HepG2 (cell line): ENCODE measurements around the gene VAMP5.

ENCODE experiments used
- ARNT ChIP-seq: fragments of 450-650 bp; IDR thresholded peaks from 2 replicates; pipeline ENCODE4 v1.6.1; 2017
- CBFB ChIP-seq: sonication (generic); formaldehyde crosslinking; IDR thresholded peaks from 2 replicates; pipeline ENCODE4 v1.4.0; 2020; ENCODE audit warnings: missing genetic modification reagents
- CBX2 ChIP-seq, 2 experiments: fragments of 200-600 bp in 1 of 2; sonication (generic); formaldehyde crosslinking in 1 of 2; IDR thresholded peaks; 2 replicates each; pipeline versions ENCODE4 v1.7.0 to v1.8.1; 2018 to 2022; ENCODE audit warnings: low read depth in 2 of 2, low read length in 1 of 2, mild to moderate bottlenecking in 1 of 2, missing genetic modification reagents in 1 of 2
- EP300 ChIP-seq, 3 experiments: sonication (generic) in 1 of 3; formaldehyde crosslinking in 1 of 3; IDR thresholded peaks; 2 replicates each; pipeline versions ENCODE4 v1.5.1 to v1.6.1; 2011 to 2020; ENCODE audit warnings: low read depth in 2 of 3, low read length in 2 of 3, borderline replicate concordance in 1 of 3, improper control_type of control experiment in 1 of 3, mild to moderate bottlenecking in 1 of 3, missing genetic modification reagents in 1 of 3, moderate library complexity in 1 of 3
- FOSL1 ChIP-seq: sonication (generic); formaldehyde crosslinking; IDR thresholded peaks from 2 replicates; pipeline ENCODE4 v1.9.0; 2021; ENCODE audit warnings: missing genetic modification reagents, borderline replicate concordance
- PHF8 ChIP-seq: sonication (generic); formaldehyde crosslinking; IDR thresholded peaks from 2 replicates; pipeline ENCODE4 v1.5.0; 2020; ENCODE audit warnings: missing genetic modification reagents
- POGZ ChIP-seq: sonication (generic); formaldehyde crosslinking; IDR thresholded peaks from 2 replicates; pipeline ENCODE4 v1.4.0; 2020; ENCODE audit warnings: mild to moderate bottlenecking, missing genetic modification reagents
- SAFB2 ChIP-seq: sonication (generic); formaldehyde crosslinking; IDR thresholded peaks from 2 replicates; pipeline ENCODE4 v1.5.1; 2020; ENCODE audit warnings: missing genetic modification reagents, low read depth, mild to moderate bottlenecking, borderline replicate concordance
- WIZ ChIP-seq: sonication (generic); formaldehyde crosslinking; IDR thresholded peaks from 2 replicates; pipeline ENCODE4 v1.5.1; 2020; ENCODE audit warnings: mild to moderate bottlenecking, missing genetic modification reagents
- ZFP36 ChIP-seq: fragments of 150-350 bp; IDR thresholded peaks from 2 replicates; pipeline ENCODE4 v1.6.1; 2018; ENCODE audit warnings: borderline replicate concordance, low read length, low read depth; ENCODE audit not compliant: partially characterized antibody
- TF ChIP-seq, protein P1 (sequence below): sonication (generic); formaldehyde crosslinking; IDR thresholded peaks from 2 replicates; pipeline ENCODE4 v1.5.0; 2020; ENCODE audit warnings: mild to moderate bottlenecking, missing genetic modification reagents, moderate library complexity
- TF ChIP-seq, protein P2 (sequence below): sonication (generic); formaldehyde crosslinking; IDR thresholded peaks from 2 replicates; pipeline ENCODE4 v1.8.1; 2023; ENCODE audit warnings: mild to moderate bottlenecking, inconsistent platforms, moderate library complexity, missing genetic modification reagents, borderline replicate concordance
- TF ChIP-seq, protein P3 (sequence below): sonication (generic); formaldehyde crosslinking; IDR thresholded peaks from 2 replicates; pipeline ENCODE4 v1.4.0; 2020; ENCODE audit warnings: missing genetic modification reagents

DNA sequence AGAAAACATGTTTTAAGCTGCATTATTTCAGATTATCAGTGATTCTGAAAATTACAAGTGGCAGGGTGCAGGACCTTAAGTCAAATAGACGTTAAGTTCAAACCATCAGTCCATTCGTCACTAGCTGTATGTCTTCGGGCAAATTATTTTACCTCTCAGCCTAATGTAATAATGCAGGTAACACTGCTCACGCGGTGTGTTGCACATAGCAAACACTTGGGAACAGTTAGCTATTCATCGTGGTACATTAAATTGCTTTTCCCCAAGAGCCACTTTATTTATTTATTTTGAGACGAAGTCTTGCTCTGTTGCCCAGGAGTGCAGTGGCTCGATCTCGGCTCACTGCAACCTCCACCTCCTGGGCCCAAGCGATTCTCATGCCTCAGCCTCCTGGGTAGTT, 35.1 kb upstream of the VAMP5 start:
- TF ChIP-seq POGZ (CRISPR knock-in tag) (no peak), SAFB2 (CRISPR knock-in tag) (no peak), WIZ (CRISPR knock-in tag) (no peak), EP300 (IDR thresholded peaks at IDR 0.05; ENCODE audit: low read depth in 2 of 2, low read length in 2 of 2) (no peak), EP300 (CRISPR knock-in tag; IDR thresholded peaks at IDR 0.05; ENCODE audit: borderline replicate concordance) (no peak), ARNT (no peak), CBX2 (IDR thresholded peaks at IDR 0.05; ENCODE audit: low read depth, low read length) (no peak), CBX2 (CRISPR knock-in tag; IDR thresholded peaks at IDR 0.05; ENCODE audit: low read depth) (no peak), CBFB (CRISPR knock-in tag) (no peak), PHF8 (CRISPR knock-in tag) (no peak), ZFP36 (no peak), FOSL1 (CRISPR knock-in tag) (no peak)
- TF ChIP-seq, protein P1, sequence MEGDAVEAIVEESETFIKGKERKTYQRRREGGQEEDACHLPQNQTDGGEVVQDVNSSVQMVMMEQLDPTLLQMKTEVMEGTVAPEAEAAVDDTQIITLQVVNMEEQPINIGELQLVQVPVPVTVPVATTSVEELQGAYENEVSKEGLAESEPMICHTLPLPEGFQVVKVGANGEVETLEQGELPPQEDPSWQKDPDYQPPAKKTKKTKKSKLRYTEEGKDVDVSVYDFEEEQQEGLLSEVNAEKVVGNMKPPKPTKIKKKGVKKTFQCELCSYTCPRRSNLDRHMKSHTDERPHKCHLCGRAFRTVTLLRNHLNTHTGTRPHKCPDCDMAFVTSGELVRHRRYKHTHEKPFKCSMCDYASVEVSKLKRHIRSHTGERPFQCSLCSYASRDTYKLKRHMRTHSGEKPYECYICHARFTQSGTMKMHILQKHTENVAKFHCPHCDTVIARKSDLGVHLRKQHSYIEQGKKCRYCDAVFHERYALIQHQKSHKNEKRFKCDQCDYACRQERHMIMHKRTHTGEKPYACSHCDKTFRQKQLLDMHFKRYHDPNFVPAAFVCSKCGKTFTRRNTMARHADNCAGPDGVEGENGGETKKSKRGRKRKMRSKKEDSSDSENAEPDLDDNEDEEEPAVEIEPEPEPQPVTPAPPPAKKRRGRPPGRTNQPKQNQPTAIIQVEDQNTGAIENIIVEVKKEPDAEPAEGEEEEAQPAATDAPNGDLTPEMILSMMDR (CRISPR knock-in tag) = no peak
- TF ChIP-seq, protein P2, sequence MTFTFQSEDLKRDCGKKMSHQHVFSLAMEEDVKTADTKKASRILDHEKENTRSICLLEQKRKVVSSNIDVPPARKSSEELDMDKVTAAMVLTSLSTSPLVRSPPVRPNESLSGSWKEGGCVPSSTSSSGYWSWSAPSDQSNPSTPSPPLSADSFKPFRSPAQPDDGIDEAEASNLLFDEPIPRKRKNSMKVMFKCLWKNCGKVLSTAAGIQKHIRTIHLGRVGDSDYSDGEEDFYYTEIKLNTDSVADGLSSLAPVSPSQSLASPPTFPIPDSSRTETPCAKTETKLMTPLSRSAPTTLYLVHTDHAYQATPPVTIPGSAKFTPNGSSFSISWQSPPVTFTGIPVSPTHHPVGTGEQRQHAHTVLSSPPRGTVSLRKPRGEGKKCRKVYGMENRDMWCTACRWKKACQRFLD (CRISPR knock-in tag) = no peak
- TF ChIP-seq, protein P3, sequence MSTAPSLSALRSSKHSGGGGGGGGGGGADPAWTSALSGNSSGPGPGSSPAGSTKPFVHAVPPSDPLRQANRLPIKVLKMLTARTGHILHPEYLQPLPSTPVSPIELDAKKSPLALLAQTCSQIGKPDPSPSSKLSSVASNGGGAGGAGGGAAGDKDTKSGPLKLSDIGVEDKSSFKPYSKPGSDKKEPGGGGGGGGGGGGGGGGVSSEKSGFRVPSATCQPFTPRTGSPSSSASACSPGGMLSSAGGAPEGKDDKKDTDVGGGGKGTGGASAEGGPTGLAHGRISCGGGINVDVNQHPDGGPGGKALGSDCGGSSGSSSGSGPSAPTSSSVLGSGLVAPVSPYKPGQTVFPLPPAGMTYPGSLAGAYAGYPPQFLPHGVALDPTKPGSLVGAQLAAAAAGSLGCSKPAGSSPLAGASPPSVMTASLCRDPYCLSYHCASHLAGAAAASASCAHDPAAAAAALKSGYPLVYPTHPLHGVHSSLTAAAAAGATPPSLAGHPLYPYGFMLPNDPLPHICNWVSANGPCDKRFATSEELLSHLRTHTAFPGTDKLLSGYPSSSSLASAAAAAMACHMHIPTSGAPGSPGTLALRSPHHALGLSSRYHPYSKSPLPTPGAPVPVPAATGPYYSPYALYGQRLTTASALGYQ (CRISPR knock-in tag) = no peak
